GM19025 (cell line): ENCODE measurements around the gene BABAM2.

ENCODE experiments used
- ATAC-seq: cut with Tn5 transposase; IDR thresholded peaks from one replicate; pipeline ENCODE4 v1.9.1; 2021; ENCODE audit warnings: mild to moderate bottlenecking, low read depth, moderate library complexity; ENCODE audit not compliant: unreplicated experiment

Gene BABAM2

DNA sequence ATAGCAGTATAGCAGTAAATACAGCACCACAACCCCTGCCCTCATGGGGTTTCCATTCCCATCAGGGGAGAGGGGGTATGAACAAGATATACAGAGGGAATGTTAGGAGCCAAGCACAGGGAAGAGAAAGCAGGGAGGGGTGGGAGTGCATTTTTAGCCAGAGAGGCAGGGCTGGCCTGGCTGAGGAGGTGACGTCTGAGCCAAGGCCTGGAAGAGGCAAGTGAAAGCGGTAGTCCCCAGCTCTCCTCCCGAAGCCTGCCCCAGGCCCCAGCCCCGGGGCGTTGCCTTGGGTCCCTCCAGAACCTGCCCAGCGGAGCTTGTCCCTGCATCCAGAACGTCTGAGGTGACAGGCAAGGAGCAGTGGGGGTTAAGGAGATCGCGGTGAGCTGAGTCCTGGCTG, 457.1 kb downstream of the BABAM2 start:
- no peak for ATAC-seq

GRCh38 chr2:28348149-28348567, 457.6 kb downstream of the BABAM2 start:
- ATAC-seq = no peak

GRCh38 chr2:28348921-28349320, 458.4 kb downstream of the BABAM2 start:
- no peak for ATAC-seq

GRCh38 chr2:28349546-28350165, 459.1 kb downstream of the BABAM2 start:
- no peak for ATAC-seq

DNA sequence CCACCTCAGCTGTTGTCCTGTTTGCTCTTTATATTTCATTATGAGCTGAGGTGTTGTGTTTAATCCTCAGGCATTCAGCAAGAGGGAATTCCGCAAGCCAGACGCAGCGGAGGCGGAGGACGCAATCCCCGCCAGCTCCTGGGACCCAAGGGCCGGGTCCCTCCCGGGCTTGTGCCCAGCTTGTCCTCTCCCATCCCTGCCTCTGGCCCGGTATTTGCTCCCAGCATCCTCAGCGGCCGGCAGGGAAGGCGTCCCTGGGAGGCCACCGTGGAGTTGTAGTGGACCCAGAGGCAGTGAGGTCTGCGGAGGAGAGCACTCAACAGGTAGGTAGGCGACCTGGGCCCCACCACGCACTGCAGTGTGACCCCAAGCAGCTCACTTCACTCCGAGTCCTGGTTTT, 459.7 kb downstream of the BABAM2 start:
- no peak for ATAC-seq

- ATAC-seq = no peak
Observed at GRCh38 chr2:28350791-28351285, 460.3 kb downstream of the BABAM2 start.

DNA sequence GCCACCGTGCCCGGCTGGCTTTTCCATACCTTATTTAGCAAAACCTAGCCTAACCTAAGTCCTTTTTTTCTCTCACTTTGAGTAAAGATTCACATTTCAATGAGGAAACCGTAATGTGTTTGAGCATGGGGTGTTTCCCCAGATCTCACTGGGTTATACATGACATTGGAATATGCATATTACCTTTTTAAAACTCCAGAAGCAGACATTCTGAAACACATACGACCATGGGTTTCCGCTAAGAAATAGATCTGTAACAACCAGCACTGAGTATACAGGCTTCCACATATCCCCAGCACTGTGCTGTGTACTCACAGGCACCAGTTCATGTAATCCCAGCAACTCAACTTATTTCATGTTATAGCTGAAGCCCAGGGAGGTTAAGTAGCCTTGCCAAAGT, 461.1 kb downstream of the BABAM2 start:
- no peak for ATAC-seq

- no peak for ATAC-seq
Observed at GRCh38 chr2:28352104-28352503, 461.6 kb downstream of the BABAM2 start.

DNA sequence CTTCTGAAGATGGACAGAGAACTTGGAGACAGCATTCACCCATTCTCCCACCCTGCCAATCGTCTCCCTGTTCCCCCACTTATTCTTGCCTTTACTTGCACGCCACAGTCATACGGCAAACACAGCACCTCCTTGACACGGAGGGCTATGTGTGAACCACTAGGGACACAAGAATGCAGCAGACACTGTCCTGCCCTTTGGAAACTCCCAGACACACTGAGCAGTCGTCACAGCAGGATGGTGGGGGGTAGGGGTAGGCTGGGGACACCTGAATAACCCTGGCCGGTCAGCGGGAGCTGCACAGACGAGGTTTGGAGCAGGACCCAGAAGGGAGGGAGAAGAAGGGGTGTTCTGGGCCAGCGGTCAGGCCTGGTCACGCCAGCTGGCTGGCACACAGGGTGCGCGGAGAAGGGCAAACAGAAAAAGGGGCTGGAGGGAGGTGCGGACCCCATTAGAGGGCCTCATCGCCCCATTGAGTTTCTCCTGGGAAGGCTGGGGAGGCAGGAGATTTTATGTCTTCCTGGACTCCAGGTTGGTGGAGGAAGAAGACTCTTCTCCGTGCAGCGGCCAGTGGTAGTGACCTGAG, 462.2 kb downstream of the BABAM2 start:
- ATAC-seq = no peak

- no peak for ATAC-seq
Observed at GRCh38 chr2:28354920-28355520, 464.5 kb downstream of the BABAM2 start.

- ATAC-seq = no peak
Observed at GRCh38 chr2:28355521-28356094, 465.1 kb downstream of the BABAM2 start.

DNA sequence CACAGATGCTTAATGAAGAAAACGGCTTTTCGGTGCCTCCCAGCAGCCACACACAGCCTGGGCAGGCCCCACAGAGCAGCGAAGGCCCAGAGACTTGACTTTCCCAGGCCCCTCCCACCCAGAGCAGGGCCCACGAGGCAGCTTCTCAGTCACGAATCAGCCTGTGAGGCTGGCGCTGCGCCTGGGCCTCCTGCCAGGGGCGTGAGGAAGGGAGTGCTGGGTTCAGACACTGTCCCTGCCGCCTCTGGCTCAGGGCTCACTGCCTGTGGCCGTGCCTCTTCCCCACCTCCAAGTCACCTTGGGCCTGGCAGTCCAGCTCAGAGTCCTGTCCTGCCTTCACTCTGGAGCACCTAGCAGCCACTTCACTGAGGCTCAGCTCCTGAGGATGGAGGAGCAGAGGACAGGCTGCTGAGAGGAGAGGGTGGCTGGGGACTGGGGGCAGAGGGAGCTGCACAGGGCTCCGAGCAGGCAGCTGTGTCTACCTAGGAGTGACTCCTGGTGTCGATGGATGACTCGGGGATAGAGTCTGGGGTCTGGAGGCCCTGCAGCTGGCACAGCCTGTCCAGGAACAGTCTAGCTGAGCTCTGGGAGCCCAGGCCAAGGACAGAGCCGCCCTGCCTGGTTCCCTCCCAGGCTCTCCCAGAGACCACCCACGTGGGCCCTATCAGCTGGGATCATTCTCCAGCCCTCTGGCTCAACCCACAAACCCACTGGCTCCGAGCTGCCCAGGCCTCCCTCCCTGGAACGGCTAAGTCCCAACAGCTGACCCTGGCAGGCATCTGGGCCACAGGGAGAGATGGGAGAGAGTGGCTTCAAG, 465.8 kb downstream of the BABAM2 start:
- no peak for ATAC-seq

- no peak for ATAC-seq
Observed at GRCh38 chr2:28357055-28357454, 466.5 kb downstream of the BABAM2 start.

DNA sequence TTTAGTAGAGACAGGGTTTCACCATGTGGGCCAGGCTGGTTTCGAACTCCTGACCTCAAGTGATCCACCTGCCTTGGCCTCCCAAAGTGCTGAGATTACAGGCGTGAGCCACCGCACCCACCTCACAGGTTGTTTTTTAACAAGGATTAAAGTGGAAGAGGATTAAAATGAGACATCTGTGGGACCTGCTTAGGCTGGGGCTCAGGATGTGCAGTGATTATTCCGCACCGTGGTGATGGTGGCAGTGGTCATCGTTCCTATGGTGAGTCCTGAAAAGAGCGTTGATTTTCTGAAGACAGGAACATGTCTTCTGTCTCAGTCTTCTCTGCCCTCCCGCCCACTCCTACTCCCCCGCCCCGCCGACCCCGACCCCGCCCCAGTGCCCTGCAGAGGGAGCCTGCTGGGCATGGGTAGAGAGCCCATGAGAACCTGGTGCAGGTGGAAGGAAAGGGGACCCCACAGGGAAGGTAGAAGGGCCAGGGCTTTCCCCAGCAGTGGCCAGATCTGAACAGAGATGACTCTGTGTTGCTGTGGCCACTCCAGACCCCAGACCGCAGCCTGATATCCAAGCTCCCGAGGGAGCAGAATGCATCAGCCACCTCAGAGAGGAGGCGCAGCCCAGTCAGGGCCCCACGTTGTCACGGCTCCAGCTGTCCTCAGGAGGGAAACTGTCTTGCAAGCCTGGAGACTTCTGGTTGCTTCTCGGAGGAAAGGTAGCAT, 467.6 kb downstream of the BABAM2 start:
- no peak for ATAC-seq

- ATAC-seq = no peak
Observed at GRCh38 chr2:28358668-28359201, 468.2 kb downstream of the BABAM2 start.

- ATAC-seq = peak; percentile 68
Observed at GRCh38 chr2:28359222-28360057, 468.9 kb downstream of the BABAM2 start.

DNA sequence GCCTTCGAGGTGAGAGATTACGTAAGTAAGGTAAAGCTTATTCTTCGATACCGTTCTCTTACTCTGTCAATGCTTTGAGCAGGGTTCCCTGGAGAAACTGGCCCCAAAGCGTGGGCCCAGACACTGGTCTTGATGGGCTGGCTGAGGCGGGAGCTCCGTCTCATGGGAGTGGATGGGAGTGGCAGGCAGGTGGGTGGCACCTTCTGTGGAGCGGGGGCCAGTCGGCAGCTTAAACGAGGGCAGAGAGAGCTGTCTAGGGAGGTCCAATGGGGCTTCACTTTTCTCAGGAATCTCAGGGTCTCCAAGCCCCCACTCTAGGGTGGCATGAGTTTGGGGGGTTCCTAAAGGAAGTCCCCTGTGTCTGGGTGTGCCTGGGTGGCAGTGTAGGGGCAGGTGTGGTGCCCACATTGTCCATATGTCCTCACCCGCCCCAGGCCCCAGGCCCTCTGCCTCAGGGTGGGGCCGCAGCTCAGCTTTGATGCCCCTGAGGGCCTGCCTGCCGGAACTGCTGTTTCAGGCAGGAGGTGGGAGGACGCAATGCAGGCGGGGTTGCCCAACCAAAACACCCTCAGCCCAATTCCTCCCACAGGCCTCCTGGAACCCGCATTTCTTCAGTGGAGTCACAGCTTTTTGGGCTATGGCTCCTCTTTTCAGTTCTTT, 469.7 kb downstream of the BABAM2 start:
- ATAC-seq = no peak

GRCh38 chr2:28360718-28361293, 470.3 kb downstream of the BABAM2 start:
- no peak for ATAC-seq
